Osteoblast (primary cell): ENCODE data around the gene GALE. TPM values are rescaled to one million over a fixed set of nuclear protein-coding genes. Genes with fewer than 3 reads are reported as not detected.

Source experiments
- DNase-seq: peaks from one replicate; pipeline ENCODE4 v3.0.0; 2011; ENCODE audit warnings: low spot score, mixed read lengths; ENCODE audit not compliant: insufficient read length; ENCODE audit errors: missing footprints
- H2AFZ ChIP-seq: 2 replicates; pipeline ENCODE4 v1.6.0; 2011; ENCODE audit warnings: mild to moderate bottlenecking, low read length
- H3K27ac ChIP-seq: 2 replicates; pipeline ENCODE4 v1.5.1; 2011; ENCODE audit warnings: mild to moderate bottlenecking, low read depth, low read length, moderate library complexity
- H3K27me3 ChIP-seq: 2 replicates; pipeline ENCODE4 v1.6.0; 2012; ENCODE audit warnings: mild to moderate bottlenecking, control low read depth, inconsistent platforms, low read length, moderate library complexity; ENCODE audit not compliant: insufficient read depth
- H3K36me3 ChIP-seq: 2 replicates; pipeline ENCODE4 v1.5.1; 2011; ENCODE audit warnings: mild to moderate bottlenecking, low read length, control low read depth, moderate library complexity; ENCODE audit not compliant: insufficient read depth
- H3K4me1 ChIP-seq: 2 replicates; pipeline ENCODE4 v1.5.1; 2011; ENCODE audit warnings: mild to moderate bottlenecking, low read length, control low read depth, moderate library complexity; ENCODE audit not compliant: insufficient read depth
- H3K4me2 ChIP-seq: 2 replicates; pipeline ENCODE4 v1.6.0; 2011; ENCODE audit warnings: mild to moderate bottlenecking, low read length; ENCODE audit not compliant: insufficient read depth
- H3K4me3 ChIP-seq: fragments of 200-600 bp; sonication (generic); 3 replicates; pipeline ENCODE4 v1.5.1; 2012; ENCODE audit warnings: mild to moderate bottlenecking, low read length, inconsistent platforms; ENCODE audit not compliant: insufficient read depth
- H3K79me2 ChIP-seq: 2 replicates; pipeline ENCODE4 v1.6.0; 2012; ENCODE audit warnings: mild to moderate bottlenecking, low read length, control low read depth, inconsistent platforms; ENCODE audit not compliant: insufficient read depth
- H3K9me3 ChIP-seq: 2 replicates; pipeline ENCODE4 v1.5.1; 2011; ENCODE audit warnings: low read depth, low read length, control low read depth
- H4K20me1 ChIP-seq: 2 replicates; pipeline ENCODE4 v1.6.0; 2012; ENCODE audit warnings: mild to moderate bottlenecking, low read length, control low read depth; ENCODE audit not compliant: insufficient read depth
- total RNA-seq: library from RNA; depleted of rRNA; stranded (reverse); fragments of >200 nt; gene quantifications from 2 replicates; pipeline ENCODE4 v1.2.3, GENCODE V29; 2012
- TF ChIP-seq, protein P1 (sequence below): IDR thresholded peaks from 2 replicates; pipeline ENCODE4 v1.5.1; 2011; ENCODE audit warnings: mild to moderate bottlenecking, low read depth, low read length, moderate library complexity; ENCODE audit errors: extremely low read depth

GALE gene
- total RNA-seq, 1 donor = 13.4 TPM

DNA sequence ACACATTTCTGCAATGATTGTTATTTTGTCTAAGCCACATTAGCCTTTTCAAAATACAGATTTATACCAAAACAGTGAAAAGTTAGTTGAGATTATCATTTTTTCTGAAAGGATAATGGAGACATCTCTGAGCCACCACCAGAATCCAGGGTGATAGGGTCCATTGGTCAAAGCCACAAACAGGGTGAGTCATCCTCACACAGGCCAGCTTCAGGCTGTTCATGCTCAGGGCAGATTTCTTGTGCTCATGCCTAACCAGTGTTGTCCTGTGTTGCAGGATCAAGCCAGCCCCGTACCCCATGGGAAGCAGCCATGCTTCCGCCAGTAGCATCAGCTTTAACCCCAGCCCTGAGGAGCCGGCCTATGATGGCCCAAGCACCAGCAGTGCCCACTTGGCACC lies 43.9 kb downstream of the GALE start:
- Histone ChIP-seq H3K27ac (no peak overlapping the region), H3K27me3 (no peaks in the 10 kb centered on the region), H2AFZ (no peak overlapping the region), H3K9me3 (no peaks in the 10 kb centered on the region), H3K4me3 (no peak overlapping the region), H3K4me1 (peaks cover 16% of the 10 kb centered on the region), H3K36me3 (peaks cover 91% of the 10 kb centered on the region), H4K20me1 (peaks cover 61% of the 10 kb centered on the region), H3K4me2 (no peak overlapping the region), H3K79me2 (peaks cover 53% of the 10 kb centered on the region)
- DNase-seq = no peak
- TF ChIP-seq, protein P1, sequence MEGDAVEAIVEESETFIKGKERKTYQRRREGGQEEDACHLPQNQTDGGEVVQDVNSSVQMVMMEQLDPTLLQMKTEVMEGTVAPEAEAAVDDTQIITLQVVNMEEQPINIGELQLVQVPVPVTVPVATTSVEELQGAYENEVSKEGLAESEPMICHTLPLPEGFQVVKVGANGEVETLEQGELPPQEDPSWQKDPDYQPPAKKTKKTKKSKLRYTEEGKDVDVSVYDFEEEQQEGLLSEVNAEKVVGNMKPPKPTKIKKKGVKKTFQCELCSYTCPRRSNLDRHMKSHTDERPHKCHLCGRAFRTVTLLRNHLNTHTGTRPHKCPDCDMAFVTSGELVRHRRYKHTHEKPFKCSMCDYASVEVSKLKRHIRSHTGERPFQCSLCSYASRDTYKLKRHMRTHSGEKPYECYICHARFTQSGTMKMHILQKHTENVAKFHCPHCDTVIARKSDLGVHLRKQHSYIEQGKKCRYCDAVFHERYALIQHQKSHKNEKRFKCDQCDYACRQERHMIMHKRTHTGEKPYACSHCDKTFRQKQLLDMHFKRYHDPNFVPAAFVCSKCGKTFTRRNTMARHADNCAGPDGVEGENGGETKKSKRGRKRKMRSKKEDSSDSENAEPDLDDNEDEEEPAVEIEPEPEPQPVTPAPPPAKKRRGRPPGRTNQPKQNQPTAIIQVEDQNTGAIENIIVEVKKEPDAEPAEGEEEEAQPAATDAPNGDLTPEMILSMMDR = no peak

DNA sequence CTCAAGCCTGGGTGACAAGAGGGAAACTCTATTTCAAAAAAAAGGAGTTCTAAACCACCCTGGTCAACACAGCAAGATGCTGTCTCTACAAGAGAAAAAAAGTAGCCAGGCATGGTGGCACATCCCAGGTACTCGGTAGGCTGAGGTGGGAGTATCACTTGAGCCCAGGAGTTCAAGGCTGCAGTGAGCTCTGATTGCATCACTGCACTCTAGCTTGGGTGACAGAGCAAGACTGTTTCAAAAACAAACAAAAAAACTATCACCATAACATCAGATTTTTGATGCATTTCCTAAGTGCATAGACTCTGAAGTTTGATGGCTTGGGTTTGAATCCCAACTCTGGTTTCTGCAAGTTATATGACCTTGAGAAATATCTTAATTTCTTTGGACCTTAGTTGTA lies 47.6 kb downstream of the GALE start:
- TF ChIP-seq, protein P1 = no peak
- peaks cover 10% of the 10 kb centered on the region for H3K4me1 ChIP-seq
- H3K4me3 ChIP-seq = no peak overlapping the region
- H2AFZ ChIP-seq = no peak overlapping the region
- peaks cover 63% of the 10 kb centered on the region for H3K79me2 ChIP-seq
- H3K36me3 ChIP-seq = peaks cover 72% of the 10 kb centered on the region
- DNase-seq = no peak
- no peaks in the 10 kb centered on the region for H3K9me3 ChIP-seq
- no peaks in the 10 kb centered on the region for H3K27me3 ChIP-seq
- no peak overlapping the region for H3K4me2 ChIP-seq
- no peak overlapping the region for H3K27ac ChIP-seq
- H4K20me1 ChIP-seq = peaks cover 59% of the 10 kb centered on the region

DNA sequence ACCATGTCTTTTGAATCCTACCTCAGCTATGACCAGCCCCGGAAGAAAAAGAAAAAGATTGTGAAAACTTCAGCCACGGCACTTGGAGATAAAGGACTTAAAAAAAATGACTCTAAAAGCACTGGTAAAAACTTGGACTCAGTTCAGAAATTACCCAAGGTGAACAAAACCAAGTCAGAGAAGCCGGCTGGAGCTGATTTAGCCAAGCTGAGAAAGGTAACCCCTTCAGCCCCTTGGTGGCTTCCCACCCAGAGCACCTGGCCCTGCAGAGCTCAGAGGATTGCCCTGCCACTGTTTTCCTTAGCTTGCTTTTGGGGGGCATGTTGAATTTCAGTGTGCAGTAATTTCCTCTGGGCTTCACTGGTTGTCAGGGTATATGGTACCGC lies 48.7 kb downstream of the GALE start:
- DNase-seq = no peak

DNA sequence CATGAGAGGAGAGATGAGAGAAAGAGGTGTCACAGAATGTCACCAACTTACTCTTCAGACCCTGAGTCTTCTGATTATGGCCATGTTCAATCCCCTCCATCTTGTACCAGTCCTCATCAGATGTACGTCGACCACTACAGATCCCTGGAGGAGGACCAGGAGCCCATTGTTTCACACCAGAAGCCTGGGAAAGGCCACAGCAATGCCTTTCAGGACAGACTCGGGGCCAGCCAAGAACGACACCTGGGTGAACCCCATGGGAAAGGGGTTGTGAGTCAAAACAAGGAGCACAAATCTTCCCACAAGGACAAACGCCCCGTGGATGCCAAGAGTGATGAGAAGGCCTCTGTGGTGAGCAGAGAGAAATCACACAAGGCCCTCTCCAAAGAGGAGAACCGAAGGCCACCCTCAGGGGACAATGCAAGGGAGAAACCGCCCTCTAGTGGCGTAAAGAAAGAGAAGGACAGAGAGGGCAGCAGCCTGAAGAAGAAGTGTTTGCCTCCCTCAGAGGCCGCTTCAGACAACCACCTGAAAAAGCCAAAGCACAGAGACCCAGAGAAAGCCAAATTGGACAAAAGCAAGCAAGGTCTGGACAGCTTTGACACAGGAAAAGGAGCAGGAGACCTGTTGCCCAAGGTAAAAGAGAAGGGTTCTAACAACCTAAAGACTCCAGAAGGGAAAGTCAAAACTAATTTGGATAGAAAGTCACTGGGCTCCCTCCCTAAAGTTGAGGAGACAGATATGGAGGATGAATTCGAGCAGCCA lies 49.3 kb downstream of the GALE start:
- peak overlapping the region; percentile 64 for H3K27ac ChIP-seq
- H3K79me2 ChIP-seq = peaks cover 76% of the 10 kb centered on the region
- H3K4me2 ChIP-seq = no peak overlapping the region
- no peaks in the 10 kb centered on the region for H3K27me3 ChIP-seq
- H3K36me3 ChIP-seq = peaks cover 60% of the 10 kb centered on the region
- no peak overlapping the region for H2AFZ ChIP-seq
- peaks cover 14% of the 10 kb centered on the region for H3K4me1 ChIP-seq
- TF ChIP-seq, protein P1 = peak; percentile 84
- peaks cover 66% of the 10 kb centered on the region for H4K20me1 ChIP-seq
- no peaks in the 10 kb centered on the region for H3K9me3 ChIP-seq
- DNase-seq = peak; percentile 87
- no peak overlapping the region for H3K4me3 ChIP-seq

More for the DNA sequence above, 48.7 kb downstream of the GALE start:
- Histone ChIP-seq H2AFZ (no peak overlapping the region), H3K4me3 (no peak overlapping the region), H3K4me2 (no peak overlapping the region), H3K9me3 (no peaks in the 10 kb centered on the region), H4K20me1 (peaks cover 68% of the 10 kb centered on the region), H3K36me3 (peaks cover 65% of the 10 kb centered on the region), H3K27ac (no peak overlapping the region), H3K27me3 (no peaks in the 10 kb centered on the region), H3K79me2 (peaks cover 73% of the 10 kb centered on the region), H3K4me1 (peaks cover 17% of the 10 kb centered on the region)
- TF ChIP-seq, protein P1 = no peak
